Stimulated activated CD8-positive, alpha-beta memory T cell treated with anti-CD3 and anti-CD28 coated beads, Interleukin-4, amount 100 ng/mL, for 24 hours (primary cell): ENCODE results near the gene EPHB6.
A peak's percentile ranks its signal among the peaks of the same experiment; 100 is the strongest.

Source experiments
- DNase-seq: peaks from one replicate; pipeline ENCODE4 v3.0.0-alpha.2; 2020; ENCODE audit warnings: low read depth

The EPHB6 gene

DNA sequence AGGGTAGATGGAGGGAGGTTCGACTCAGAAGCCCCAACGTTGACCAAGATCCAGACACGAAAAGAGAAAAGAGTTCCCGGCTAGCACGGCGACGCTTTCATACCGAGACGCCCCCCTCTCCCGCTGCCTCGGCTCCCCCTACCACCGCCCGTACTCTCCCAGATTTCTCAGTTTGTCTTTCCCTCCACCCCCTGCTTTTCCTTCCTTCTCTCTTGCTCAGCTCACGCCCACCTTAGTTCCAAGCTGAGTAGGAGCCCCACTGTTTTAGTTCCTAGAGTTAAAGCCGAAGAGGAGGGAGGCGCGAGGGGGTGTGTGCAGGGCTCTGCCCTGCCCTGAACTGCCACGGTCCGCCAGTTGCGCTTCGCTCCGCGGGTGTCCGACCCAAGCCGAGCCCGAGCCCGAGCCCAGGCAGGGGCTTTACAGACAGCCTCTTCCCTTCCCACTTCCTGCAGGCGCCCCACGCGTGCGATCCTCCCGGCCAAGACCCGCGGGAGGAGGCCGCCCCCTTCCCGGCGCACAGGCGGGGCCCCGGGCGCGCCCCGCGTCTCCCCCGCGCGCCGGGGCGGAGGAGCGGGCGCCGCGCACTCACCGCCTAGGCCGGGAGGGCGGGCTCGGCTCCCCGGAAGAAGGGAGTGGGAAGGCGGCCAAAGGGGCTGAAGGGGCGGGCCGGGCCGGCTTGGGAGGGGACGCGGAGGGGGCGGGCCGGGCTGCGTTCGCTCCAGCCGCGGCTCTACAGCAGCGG lies at the start of gene EPHB6:
TSS of gene EPHB6 (plus strand) at position 705 of the 742 bp plus-strand sequence. CDS start 8,152 bp downstream, outside the sequence.
- peak; percentile 48 for DNase-seq

DNA sequence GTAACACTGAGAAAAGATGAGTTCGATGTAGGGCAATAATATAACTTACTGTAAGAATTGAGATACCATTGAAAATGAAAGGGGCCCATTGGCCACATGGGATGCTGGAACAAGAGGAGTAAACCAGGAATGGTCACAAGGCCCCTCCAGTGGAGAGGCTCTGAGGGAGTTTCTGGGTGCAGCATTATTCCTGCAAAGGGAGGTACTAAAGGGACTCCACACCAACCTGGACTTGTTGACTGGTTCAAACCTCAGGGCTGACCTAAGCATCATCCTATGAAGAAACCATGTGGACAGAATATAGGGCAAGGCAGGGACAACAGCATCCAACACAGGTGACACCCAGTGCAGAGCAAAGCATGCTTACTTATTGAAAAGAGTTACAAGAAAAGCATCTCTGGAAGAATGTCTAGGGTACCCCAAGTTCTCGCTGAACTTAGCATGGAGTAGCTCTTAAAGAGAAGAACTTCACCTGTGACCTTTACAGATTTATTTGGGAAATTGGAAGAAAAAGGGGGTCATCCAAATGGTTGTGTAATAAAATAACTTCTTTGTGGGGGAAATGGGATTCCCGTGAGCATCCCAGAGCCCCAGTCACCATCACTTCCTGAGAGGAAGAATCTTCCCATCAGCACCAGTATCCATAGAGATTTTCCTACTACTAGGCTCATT lies 49.4 kb upstream of the EPHB6 start:
- DNase-seq, result no peak

- DNase-seq, result no peak
Measured at GRCh38 chr7:142806022-142806356, 48.9 kb upstream of the EPHB6 start.

GRCh38 chr7:142806957-142807356 lies 47.9 kb upstream of the EPHB6 start:
- DNase-seq, result no peak

GRCh38 chr7:142807855-142808460 lies 46.9 kb upstream of the EPHB6 start:
- no peak for DNase-seq

DNA sequence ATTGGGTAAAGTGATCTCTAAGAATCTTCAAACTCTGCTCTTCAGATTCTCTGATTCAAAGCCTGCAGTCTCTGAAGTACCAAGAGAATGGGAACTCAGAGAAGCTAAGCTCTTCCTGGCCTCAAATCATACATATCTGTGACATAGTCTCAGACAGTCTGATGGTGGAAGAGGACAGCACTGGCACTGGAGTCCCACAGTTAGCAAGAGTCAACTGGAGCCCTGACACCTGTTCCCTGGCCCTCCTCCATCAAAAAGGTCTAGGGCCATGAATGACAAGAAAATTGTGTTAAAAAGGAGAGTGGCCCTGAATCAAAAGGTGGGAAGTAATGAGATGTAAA lies 46.4 kb upstream of the EPHB6 start:
- no peak for DNase-seq

- DNase-seq, result peak; percentile 87
Measured at GRCh38 chr7:142808802-142809583, 45.9 kb upstream of the EPHB6 start.

DNA sequence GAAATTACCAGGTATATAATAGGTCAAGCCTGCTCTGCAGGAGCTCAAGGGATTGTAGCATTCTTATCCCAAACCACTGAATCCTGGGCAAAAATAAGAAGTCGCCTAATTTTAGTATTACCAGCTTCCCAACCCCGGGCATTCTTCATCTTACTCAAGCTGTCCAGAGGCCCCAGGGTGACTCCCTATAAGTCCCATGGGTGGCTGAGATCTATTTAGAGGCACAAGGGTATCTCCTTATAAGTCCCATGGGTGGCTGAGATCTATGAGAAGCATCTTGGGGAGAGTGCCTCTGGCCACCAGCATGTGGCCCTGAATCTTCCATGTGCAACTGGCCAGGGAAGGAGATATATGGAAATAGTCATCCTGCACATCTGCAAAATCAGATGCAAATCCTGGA lies 45.2 kb upstream of the EPHB6 start:
- no peak for DNase-seq

GRCh38 chr7:142811154-142811737 lies 43.6 kb upstream of the EPHB6 start:
- DNase-seq, result no peak

GRCh38 chr7:142812437-142813215 lies 42.2 kb upstream of the EPHB6 start:
- DNase-seq, result no peak

DNA sequence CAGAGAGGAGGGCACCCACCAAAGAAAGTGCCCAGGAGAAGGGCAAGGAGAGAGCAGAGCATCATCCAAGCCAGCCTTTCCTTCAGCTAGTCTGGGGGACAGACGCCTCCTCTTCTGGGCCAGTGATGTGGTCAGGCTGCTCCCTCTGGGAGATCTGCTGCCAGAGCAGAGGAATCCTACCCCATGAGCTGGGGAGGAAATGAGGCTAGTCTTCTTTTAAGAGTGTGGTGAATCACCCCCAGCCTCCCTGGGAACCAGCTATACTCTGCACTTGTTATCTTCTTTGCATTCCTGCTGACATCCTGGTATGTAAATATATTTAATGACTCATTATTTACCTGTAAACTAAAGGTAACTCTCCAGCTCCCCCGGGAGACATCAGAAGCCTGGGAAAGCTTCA lies 41.6 kb upstream of the EPHB6 start:
- DNase-seq, result no peak

- no peak for DNase-seq
Measured at GRCh38 chr7:142813699-142814098, 41.2 kb upstream of the EPHB6 start.

- no peak for DNase-seq
Measured at GRCh38 chr7:142814451-142814850, 40.4 kb upstream of the EPHB6 start.

- no peak for DNase-seq
Measured at GRCh38 chr7:142815134-142815533, 39.7 kb upstream of the EPHB6 start.

- DNase-seq, result no peak
Measured at GRCh38 chr7:142817506-142817905, 37.4 kb upstream of the EPHB6 start.

GRCh38 chr7:142819530-142819929 lies 35.3 kb upstream of the EPHB6 start:
- DNase-seq, result no peak

DNA sequence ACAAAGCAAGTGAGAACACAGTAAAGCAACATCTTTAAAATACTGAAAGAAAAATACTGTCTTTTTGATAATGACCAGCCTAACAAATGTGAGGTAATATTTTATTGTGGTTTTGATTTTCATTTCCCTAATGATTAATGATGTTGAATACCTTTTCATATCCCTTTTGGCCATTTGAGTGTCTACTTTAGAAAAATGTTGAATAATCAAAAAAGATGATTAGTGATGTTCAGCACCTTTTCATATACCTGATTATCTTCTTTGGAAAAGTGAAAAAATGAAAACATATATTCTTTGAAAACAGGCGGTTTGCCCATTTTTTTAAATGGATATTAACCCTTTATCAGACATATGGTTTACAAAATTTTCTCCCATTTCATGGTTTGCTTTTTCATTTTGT lies 32.2 kb upstream of the EPHB6 start:
- no peak for DNase-seq

- no peak for DNase-seq
Measured at GRCh38 chr7:142827951-142828500, 26.9 kb upstream of the EPHB6 start.

GRCh38 chr7:142832417-142832816 lies 22.5 kb upstream of the EPHB6 start:
- no peak for DNase-seq

GRCh38 chr7:142833174-142834048 lies 21.5 kb upstream of the EPHB6 start:
- no peak for DNase-seq
